HFFc6 (cell line): ENCODE data around the gene RBM47. TPM values are rescaled to one million over a fixed set of nuclear protein-coding genes. Genes with fewer than 3 reads are reported as not detected.

Experiments used
- DNase-seq: peaks from one replicate; pipeline ENCODE4 v3.0.0-alpha.2; 2018
- H3K27ac Mint-ChIP-seq: 2 replicates; pipeline ENCODE4 v1.8.0; 2020; ENCODE audit warnings: mild to moderate bottlenecking, mixed read lengths
- H3K27me3 Mint-ChIP-seq: 2 replicates; pipeline ENCODE4 v1.8.0; 2021; ENCODE audit warnings: mild to moderate bottlenecking, moderate library complexity, mixed read lengths; ENCODE audit not compliant: insufficient read depth
- H3K36me3 Mint-ChIP-seq: 2 replicates; pipeline ENCODE4 v1.8.0; 2021; ENCODE audit warnings: low read depth, mixed read lengths
- H3K4me1 Mint-ChIP-seq: 2 replicates; pipeline ENCODE4 v1.8.0; 2020; ENCODE audit warnings: low read depth, mixed read lengths
- H3K4me3 Mint-ChIP-seq: 2 replicates; pipeline ENCODE4 v1.8.0; 2020; ENCODE audit warnings: mild to moderate bottlenecking, moderate library complexity, mixed read lengths
- H3K9me3 Mint-ChIP-seq: 2 replicates; pipeline ENCODE4 v1.8.0; 2020; ENCODE audit warnings: mild to moderate bottlenecking, mixed read lengths
- total RNA-seq, 6 experiments: library from RNA; stranded (reverse); fragmentation: NEBNext Ultra II Directional; extraction: Animal tissue kit (Norgen Biotek cat#: 25700); gene quantifications; 2 replicates in 1 of 6; 3 replicates in 5 of 6; pipeline ENCODE4 v1.2.3, GENCODE V29; 2021
- TF ChIP-seq, protein P1 (sequence below): fragments of 200-600 bp; sonication (generic); IDR thresholded peaks from 2 replicates; pipeline ENCODE4 v1.5.0; 2021; ENCODE audit warnings: antibody characterized with exemption, mild to moderate bottlenecking

The RBM47 gene
- total RNA-seq, 6 experiments from 2014 or later: 0.95 to 1.5 (median 1.4) TPM

DNA sequence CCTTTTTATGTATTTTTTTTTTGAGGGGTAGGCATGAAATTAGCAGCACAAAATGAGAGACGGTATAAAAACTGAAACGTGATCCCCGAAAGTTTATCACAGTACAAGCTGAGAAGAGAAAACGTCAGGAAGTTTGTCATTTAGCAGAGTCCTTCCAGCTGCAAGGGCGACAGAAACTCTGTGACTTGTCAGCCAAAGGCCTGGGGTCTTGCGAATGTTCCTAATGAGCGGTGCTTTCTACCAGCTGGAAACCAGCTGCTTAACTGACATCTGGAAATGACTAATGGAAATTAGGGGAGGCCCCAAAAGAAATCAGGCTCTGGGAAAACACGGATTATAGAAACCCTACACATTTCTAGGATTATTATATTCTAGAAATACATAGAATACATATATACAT lies 228.0 kb downstream of the RBM47 start:
- H3K4me1 Mint-ChIP-seq: peaks cover 7% of the 10 kb centered on the region
- no peak for DNase-seq
- H3K27ac Mint-ChIP-seq: no peak overlapping the region
- peaks cover 14% of the 10 kb centered on the region for H3K27me3 Mint-ChIP-seq
- no peaks in the 10 kb centered on the region for H3K36me3 Mint-ChIP-seq
- H3K4me3 Mint-ChIP-seq: no peak overlapping the region
- H3K9me3 Mint-ChIP-seq: no peaks in the 10 kb centered on the region
- TF ChIP-seq, protein P1, sequence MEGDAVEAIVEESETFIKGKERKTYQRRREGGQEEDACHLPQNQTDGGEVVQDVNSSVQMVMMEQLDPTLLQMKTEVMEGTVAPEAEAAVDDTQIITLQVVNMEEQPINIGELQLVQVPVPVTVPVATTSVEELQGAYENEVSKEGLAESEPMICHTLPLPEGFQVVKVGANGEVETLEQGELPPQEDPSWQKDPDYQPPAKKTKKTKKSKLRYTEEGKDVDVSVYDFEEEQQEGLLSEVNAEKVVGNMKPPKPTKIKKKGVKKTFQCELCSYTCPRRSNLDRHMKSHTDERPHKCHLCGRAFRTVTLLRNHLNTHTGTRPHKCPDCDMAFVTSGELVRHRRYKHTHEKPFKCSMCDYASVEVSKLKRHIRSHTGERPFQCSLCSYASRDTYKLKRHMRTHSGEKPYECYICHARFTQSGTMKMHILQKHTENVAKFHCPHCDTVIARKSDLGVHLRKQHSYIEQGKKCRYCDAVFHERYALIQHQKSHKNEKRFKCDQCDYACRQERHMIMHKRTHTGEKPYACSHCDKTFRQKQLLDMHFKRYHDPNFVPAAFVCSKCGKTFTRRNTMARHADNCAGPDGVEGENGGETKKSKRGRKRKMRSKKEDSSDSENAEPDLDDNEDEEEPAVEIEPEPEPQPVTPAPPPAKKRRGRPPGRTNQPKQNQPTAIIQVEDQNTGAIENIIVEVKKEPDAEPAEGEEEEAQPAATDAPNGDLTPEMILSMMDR: no peak

DNA sequence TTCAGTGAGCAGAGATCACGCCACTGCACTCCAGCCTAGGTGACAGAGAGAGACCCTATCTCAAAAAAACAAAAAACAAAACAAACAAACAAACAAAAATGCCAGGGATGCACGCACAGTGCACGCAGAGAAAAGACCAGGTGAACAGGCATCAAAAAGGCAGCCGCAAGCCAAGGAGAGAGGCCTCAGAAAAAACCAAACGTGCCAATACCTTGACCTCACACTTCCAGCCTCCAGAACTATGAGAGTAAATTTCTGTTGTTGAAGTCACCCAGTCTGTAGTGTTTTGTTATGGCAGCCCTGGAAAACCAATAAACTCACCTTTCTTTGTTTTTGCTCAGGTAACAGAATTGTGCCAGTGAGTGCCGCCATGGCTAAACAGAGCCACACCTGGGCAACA lies 228.6 kb downstream of the RBM47 start:
- no peak overlapping the region for H3K27ac Mint-ChIP-seq
- TF ChIP-seq, protein P1: no peak
- H3K27me3 Mint-ChIP-seq: peaks cover 14% of the 10 kb centered on the region
- no peak for DNase-seq
- no peaks in the 10 kb centered on the region for H3K36me3 Mint-ChIP-seq
- H3K9me3 Mint-ChIP-seq: no peaks in the 10 kb centered on the region
- H3K4me3 Mint-ChIP-seq: no peak overlapping the region
- peaks cover 11% of the 10 kb centered on the region for H3K4me1 Mint-ChIP-seq

DNA sequence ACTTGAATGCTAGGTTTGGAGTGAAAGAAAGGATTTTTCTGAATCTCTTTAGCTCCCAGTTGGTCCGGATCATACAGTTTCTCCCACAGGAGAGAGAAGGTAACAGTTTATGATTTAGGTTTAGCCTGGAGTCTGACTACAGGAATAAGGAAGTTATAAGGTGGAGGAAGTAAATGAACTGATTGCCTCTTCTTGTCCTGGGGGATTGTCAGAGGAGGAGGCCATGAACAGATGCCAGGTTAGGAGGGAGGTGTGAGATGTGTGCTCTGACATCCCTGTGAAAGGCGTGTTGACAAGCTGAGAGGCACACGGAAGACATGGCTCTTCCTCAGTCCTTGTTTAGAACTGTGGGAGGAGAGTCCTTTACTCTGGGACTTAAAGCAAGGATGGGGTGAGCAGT lies 230.1 kb downstream of the RBM47 start:
- Mint-ChIP-seq H3K36me3 (no peaks in the 10 kb centered on the region), H3K4me3 (no peak overlapping the region), H3K27me3 (peaks cover 17% of the 10 kb centered on the region), H3K27ac (no peak overlapping the region), H3K4me1 (peaks cover 9% of the 10 kb centered on the region), H3K9me3 (no peaks in the 10 kb centered on the region)
- TF ChIP-seq, protein P1: no peak
- no peak for DNase-seq

DNA sequence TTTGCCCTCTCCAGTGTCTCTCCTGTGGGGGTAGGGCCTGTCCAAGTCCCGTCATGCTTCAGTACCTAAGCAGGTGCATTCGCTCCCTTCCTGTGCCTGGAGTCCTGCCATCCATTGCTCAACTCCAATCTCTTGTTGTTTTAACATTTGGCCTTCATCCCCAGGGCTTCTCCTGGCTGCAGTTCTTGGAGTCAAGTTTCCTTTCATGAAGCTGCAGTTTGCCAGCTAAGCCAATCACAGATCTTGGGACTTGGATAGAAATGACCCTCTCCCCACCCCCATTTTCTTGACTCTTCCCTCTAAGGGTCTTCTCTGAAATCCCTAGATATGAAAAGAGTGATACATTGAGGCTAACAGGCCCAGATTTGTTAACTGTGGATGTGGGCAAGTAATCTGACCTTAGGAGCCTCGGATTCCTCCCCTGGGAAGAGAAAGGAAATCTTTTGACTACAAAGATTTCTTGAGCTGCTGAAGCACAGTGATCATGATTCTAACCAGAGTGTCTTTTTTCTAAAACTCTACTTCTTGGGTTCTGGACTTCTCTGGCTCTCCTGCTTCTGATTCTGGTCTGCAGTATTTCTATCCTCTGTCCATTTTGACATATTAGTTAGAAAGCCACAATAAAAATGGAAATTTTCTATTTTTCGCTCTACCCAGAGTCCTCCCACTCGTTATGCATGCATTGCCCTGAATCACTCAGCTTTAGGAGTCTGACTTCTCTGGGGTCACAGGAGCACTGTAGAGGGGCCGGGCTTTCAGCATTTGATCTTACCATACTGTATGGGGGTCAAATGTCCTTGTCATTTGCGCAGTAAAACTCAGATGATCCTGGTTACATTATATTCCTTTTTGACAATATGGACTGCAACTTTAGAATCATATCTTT lies 233.5 kb downstream of the RBM47 start:
- no peak for DNase-seq
- H3K27me3 Mint-ChIP-seq: peaks cover 17% of the 10 kb centered on the region

DNA sequence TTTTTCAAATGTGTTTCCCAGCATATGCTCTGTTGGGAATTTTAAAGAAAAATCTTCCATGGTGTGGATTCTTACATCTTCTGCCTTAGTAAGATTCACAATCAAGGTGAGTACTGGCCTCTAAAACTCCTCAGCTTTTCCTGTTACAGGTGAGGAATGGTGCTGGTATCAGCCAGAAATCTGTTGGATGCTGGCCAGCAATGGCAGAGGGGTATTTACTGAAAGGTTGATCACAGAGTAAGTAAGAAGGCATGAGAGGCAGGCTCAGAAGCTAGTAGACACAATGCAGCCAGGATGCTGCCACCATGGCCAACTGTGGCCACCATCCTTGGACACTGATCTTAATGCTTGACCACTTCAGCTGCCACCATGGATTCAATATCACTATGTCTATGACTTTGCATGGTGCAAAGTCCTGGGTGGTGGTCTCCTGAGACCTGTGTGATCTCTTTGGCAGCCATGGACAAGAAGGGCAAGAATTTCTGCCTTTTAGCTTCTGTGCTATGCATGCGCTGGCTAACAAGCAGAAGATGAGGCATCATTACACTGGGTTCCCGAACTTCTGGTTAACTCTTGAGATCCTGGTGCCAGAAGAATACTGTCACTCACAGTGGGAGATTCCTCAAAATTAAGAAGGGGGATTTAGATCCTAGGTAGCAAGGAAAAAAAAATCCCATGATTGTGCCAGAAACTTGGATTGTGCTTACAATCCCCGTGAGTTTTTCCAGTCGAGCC lies 234.3 kb downstream of the RBM47 start:
- no peaks in the 10 kb centered on the region for H3K36me3 Mint-ChIP-seq
- no peak for DNase-seq
- no peak overlapping the region for H3K4me3 Mint-ChIP-seq
- TF ChIP-seq, protein P1: no peak
- no peaks in the 10 kb centered on the region for H3K9me3 Mint-ChIP-seq
- peaks cover 19% of the 10 kb centered on the region for H3K27me3 Mint-ChIP-seq
- no peak overlapping the region for H3K27ac Mint-ChIP-seq
- peaks cover 5% of the 10 kb centered on the region; the same call in 1 of the 2 replicates for H3K4me1 Mint-ChIP-seq

More for the DNA sequence above, 233.5 kb downstream of the RBM47 start:
- Mint-ChIP-seq H3K27ac (no peak overlapping the region), H3K9me3 (no peaks in the 10 kb centered on the region), H3K36me3 (no peaks in the 10 kb centered on the region), H3K4me3 (no peak overlapping the region), H3K4me1 (peaks cover 5% of the 10 kb centered on the region; the same call in 1 of the 2 replicates)
- TF ChIP-seq, protein P1: no peak
